MCF 10A (cell line): Measurements from ENCODE around the gene TBC1D4. TPM values are rescaled to one million over a fixed set of nuclear protein-coding genes. Genes with fewer than 3 reads are reported as not detected.
"Not testable (repeated sequence)": the region's sequence is repeated elsewhere in the genome, so short reads cannot be mapped to it uniquely, and the experiment has no call there.

Source experiments
- BruUV-seq: library from RNA; stranded (reverse); fragments of 400-500 nt; replicated peaks from 2 replicates; lab custom pipeline; 2021; lab: Mats Ljungman, UMichigan
- CTCF ChIA-PET: fragments of 300-600 bp; sonication (Branson Sonifier 250); formaldehyde crosslinking; extraction: SDS; loops from one replicate; lab custom pipeline; 2021; ENCODE audit warnings: antibody characterized with exemption, inconsistent platforms; lab: Yijun Ruan, JAX
- POLR2A ChIA-PET: fragments of 300-600, 350-650 bp; sonication (Branson Sonifier 250); formaldehyde crosslinking; extraction: SDS; loops from one replicate; lab custom pipeline; 2020; ENCODE audit warnings: antibody characterized with exemption, inconsistent platforms; lab: Yijun Ruan, JAX
- DNase-seq: peaks from one replicate; pipeline ENCODE4 v3.0.0-alpha.2; 2018; ENCODE audit not compliant: unreplicated experiment
- H3K27ac Mint-ChIP-seq: one replicate; pipeline ENCODE4 v1.8.0; 2022; ENCODE audit warnings: mild to moderate bottlenecking, low read depth, mixed read lengths; ENCODE audit not compliant: unreplicated experiment
- H3K27me3 Mint-ChIP-seq: one replicate; pipeline ENCODE4 v1.8.0; 2022; ENCODE audit warnings: mixed read lengths; ENCODE audit not compliant: insufficient read depth, unreplicated experiment
- H3K36me3 Mint-ChIP-seq: one replicate; pipeline ENCODE4 v1.8.0; 2022; ENCODE audit warnings: mild to moderate bottlenecking, moderate library complexity, mixed read lengths; ENCODE audit not compliant: insufficient read depth, unreplicated experiment
- H3K4me1 Mint-ChIP-seq: one replicate; pipeline ENCODE4 v1.8.0; 2022; ENCODE audit warnings: mixed read lengths; ENCODE audit not compliant: insufficient read depth, unreplicated experiment
- H3K4me3 Mint-ChIP-seq: one replicate; pipeline ENCODE4 v1.8.0; 2022; ENCODE audit warnings: mild to moderate bottlenecking, moderate library complexity, mixed read lengths; ENCODE audit not compliant: unreplicated experiment
- H3K9me3 Mint-ChIP-seq: one replicate; pipeline ENCODE4 v1.8.0; 2022; ENCODE audit warnings: mixed read lengths; ENCODE audit not compliant: unreplicated experiment
- CTCF ChIP-seq: fragments of 200-600 bp; IDR thresholded peaks from one replicate; pipeline ENCODE4 v1.8.0; 2022; ENCODE audit warnings: antibody characterized with exemption, mild to moderate bottlenecking; ENCODE audit not compliant: unreplicated experiment
- intact Hi-C: fragments of 100-400 bp; cut with micrococcal nuclease; formaldehyde crosslinking; loops from 2 replicates; pipeline ENCODE4 v1.14.1; 2022
- total RNA-seq: library from RNA; stranded (reverse); gene quantifications from 2 replicates; pipeline ENCODE4 v1.2.3, GENCODE V29; 2022

TBC1D4 gene
- total RNA-seq, 1 experiment from 2014 or later: 9.3 TPM

GRCh38 chr13:75251188-75251587, 230.8 kb downstream of the TBC1D4 start:
- H3K4me3 Mint-ChIP-seq: peak overlapping the region; percentile 53
- intact Hi-C loops: loop anchor here (10.0 kb wide), 2 partner anchors 234 to 1116 kb away; partner anchors contain the start of genes KLF12 and TBC1D4
- no peaks in the 10 kb centered on the region for H3K36me3 Mint-ChIP-seq
- no peak for DNase-seq
- H3K27ac Mint-ChIP-seq: no peak overlapping the region
- H3K27me3 Mint-ChIP-seq: no peaks in the 10 kb centered on the region
- H3K4me1 Mint-ChIP-seq: peaks cover 22% of the 10 kb centered on the region
- no TSS peak for BruUV-seq
- no peaks in the 10 kb centered on the region for H3K9me3 Mint-ChIP-seq
- POLR2A ChIA-PET: no interaction called here
- TF ChIP-seq CTCF: no peak
- CTCF ChIA-PET: interaction anchor here (0.5 to 0.6 kb wide), 4 partner anchors 962 to 1530 kb away, joined by 3 to 5 read pairs (median 4); no protein-coding TSS in a partner anchor

DNA sequence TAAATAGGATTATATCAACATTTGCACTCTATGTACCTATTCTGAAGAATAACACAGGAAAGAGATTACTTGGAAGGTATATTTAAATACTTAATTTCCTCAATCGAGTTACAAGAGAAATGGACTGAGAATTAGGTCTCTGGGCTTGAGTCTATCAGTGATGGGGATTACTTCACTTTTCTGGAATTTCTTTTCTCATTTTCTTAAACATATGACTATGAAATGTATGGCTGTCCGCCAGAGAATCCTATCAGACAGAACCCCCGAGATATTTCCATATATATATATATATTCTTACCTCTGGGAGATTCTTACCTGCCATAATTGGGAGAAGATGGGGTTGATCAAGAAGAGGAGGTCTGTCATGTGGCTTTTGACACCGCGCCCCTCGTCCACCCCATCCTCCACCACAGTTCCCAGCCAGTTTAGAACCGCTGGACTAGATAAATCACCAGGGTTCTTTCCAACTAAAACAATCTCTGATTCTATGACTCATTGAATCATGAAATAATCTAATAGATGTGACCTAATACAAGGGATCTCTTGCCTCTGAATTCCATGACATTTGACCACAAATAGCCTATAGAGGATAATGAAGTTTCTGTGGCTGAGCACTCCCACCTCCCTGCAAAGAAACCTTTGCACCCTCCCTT, 231.3 kb downstream of the TBC1D4 start:
- BruUV-seq: no TSS peak
- H3K4me1 Mint-ChIP-seq: peaks cover 22% of the 10 kb centered on the region
- intact Hi-C loops: loop anchor here (10.0 kb wide), 2 partner anchors 234 to 1116 kb away; partner anchors contain the start of genes KLF12 and TBC1D4
- DNase-seq: peak; percentile 61
- no peak for TF ChIP-seq CTCF
- H3K9me3 Mint-ChIP-seq: peaks cover 5% of the 10 kb centered on the region
- H3K27me3 Mint-ChIP-seq: no peaks in the 10 kb centered on the region
- H3K36me3 Mint-ChIP-seq: no peaks in the 10 kb centered on the region
- peak overlapping the region; percentile 63 for H3K27ac Mint-ChIP-seq
- ChIA-PET CTCF (interaction anchor here (0.5 to 0.6 kb wide), 4 partner anchors 962 to 1529 kb away, joined by 3 to 5 read pairs (median 4); no protein-coding TSS in a partner anchor), POLR2A (no interaction called here)
- peak overlapping the region; percentile 53 for H3K4me3 Mint-ChIP-seq

DNA sequence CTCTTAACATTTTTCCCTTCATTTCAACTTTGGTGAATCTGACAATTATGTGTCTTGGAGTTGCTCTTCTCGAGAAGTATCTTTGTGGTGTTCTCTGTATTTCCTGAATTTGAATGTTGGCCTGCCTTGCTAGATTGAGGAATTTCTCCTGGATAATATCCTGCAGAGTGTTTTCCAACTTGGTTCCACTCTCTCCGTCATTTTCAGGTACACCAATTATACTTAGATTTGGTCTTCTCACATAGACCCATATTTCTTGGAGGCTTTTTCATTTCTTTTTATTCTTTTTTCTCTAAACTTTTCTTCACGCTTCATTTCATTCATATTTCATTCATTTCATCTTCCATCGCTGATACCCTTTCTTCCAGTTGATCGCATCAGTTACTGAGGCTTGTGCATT, 236.4 kb downstream of the TBC1D4 start:
- BruUV-seq, CTCF ChIA-PET, intact Hi-C loops, POLR2A ChIA-PET, DNase-seq, H3K36me3 Mint-ChIP-seq, H3K4me3 Mint-ChIP-seq, H3K27ac Mint-ChIP-seq, H3K27me3 Mint-ChIP-seq: not testable (repeated sequence)
- peaks cover 16% of the 10 kb centered on the region for H3K9me3 Mint-ChIP-seq
- peaks cover 12% of the 10 kb centered on the region for H3K4me1 Mint-ChIP-seq

- intact Hi-C loops, DNase-seq, H3K27me3 Mint-ChIP-seq, POLR2A ChIA-PET, H3K9me3 Mint-ChIP-seq, H3K4me3 Mint-ChIP-seq, BruUV-seq, H3K27ac Mint-ChIP-seq, CTCF ChIA-PET, H3K36me3 Mint-ChIP-seq: not testable (repeated sequence)
- peaks cover 11% of the 10 kb centered on the region for H3K4me1 Mint-ChIP-seq
These were observed 241.7 kb downstream of the TBC1D4 start for GRCh38 chr13:75240240-75240639.

DNA sequence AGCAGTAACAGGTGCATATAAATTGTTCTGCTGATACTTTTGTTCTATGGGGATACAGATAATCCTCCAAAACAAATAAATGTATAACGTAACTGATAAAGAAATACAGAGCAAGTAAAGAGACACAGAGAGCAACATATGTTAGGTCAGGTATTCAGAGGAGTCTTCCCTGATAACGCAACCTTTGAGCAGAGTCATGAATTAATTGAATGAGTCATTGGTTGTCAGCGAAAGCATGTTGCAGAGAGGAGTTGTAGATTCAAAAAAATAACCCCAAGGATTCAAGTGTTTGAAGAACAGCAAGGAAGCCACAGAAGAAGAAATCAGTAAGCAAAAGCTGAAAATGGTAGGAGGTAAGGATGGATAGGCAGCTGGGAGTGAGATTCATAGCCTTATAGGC, 245.2 kb downstream of the TBC1D4 start:
- H3K4me3 Mint-ChIP-seq: no peak overlapping the region
- ChIA-PET CTCF (no interaction called here), POLR2A (interaction anchor here (0.8 to 1.1 kb wide), 3 partner anchors 10 to 21 kb away, joined by 3 to 4 read pairs (median 4); no protein-coding TSS in a partner anchor)
- peaks cover 11% of the 10 kb centered on the region for H3K4me1 Mint-ChIP-seq
- peak; percentile 47 for DNase-seq
- no TSS peak for BruUV-seq
- no peaks in the 10 kb centered on the region for H3K9me3 Mint-ChIP-seq
- no peaks in the 10 kb centered on the region for H3K36me3 Mint-ChIP-seq
- H3K27me3 Mint-ChIP-seq: no peaks in the 10 kb centered on the region
- no peak for TF ChIP-seq CTCF
- H3K27ac Mint-ChIP-seq: no peak overlapping the region
- intact Hi-C loops: no loop called here
